Naive B cell (primary cell): Measurements from ENCODE around the gene JADE2. TPM values are rescaled to one million over a fixed set of nuclear protein-coding genes. Genes with fewer than 3 reads are reported as not detected.
A peak's percentile ranks its signal among the peaks of the same experiment; 100 is the strongest.

Source experiments
- ATAC-seq, 2 donors: fragments of 150-1000 bp; cut with Tn5 transposase; 2 replicates each; pipeline ENCODE4 v1.10.0; 2021; ENCODE audit warnings: low read depth in 2 of 2, mild to moderate bottlenecking in 2 of 2, moderate library complexity in 2 of 2
- DNase-seq: peaks from one replicate; pipeline ENCODE4 v3.0.0; 2022
- H3K27ac Mint-ChIP-seq, 6 donors: one replicate each; pipeline ENCODE4 v1.8.0; 2020 to 2022; ENCODE audit warnings: mild to moderate bottlenecking in 6 of 6, mixed read lengths in 6 of 6, moderate library complexity in 5 of 6, inconsistent platforms in 2 of 6
- H3K27me3 Mint-ChIP-seq, 3 donors: one replicate each; pipeline ENCODE4 v1.8.0; 2021 to 2022; ENCODE audit warnings: mixed read lengths in 3 of 3, mild to moderate bottlenecking in 1 of 3
- H3K36me3 Mint-ChIP-seq, 2 donors: one replicate each; pipeline ENCODE4 v1.8.0; 2020 to 2022; ENCODE audit warnings: mixed read lengths in 2 of 2, inconsistent platforms in 1 of 2, mild to moderate bottlenecking in 1 of 2
- H3K4me1 Mint-ChIP-seq, 3 donors: one replicate each; pipeline ENCODE4 v1.8.0; 2020 to 2022; ENCODE audit warnings: mixed read lengths in 3 of 3, inconsistent platforms in 1 of 3, mild to moderate bottlenecking in 1 of 3, moderate library complexity in 1 of 3
- H3K4me3 Mint-ChIP-seq, 8 donors: one replicate each; pipeline ENCODE4 v1.8.0; 2020 to 2022; ENCODE audit warnings: mild to moderate bottlenecking in 8 of 8, mixed read lengths in 8 of 8, moderate library complexity in 8 of 8, inconsistent platforms in 2 of 8
- H3K9me3 Mint-ChIP-seq, 7 donors: one replicate each; pipeline ENCODE4 v1.8.0; 2020 to 2022; ENCODE audit warnings: mixed read lengths in 7 of 7, mild to moderate bottlenecking in 5 of 7, inconsistent platforms in 2 of 7, moderate library complexity in 1 of 7
- polyA plus RNA-seq, 6 donors: library from polyadenylated mRNA; unstranded; fragments of 300-500 nt; fragmentation: Illumina TruSeq; gene quantifications; one replicate each; pipeline ENCODE4 v1.2.3, GENCODE V29; 2021; ENCODE audit warnings: low read depth in 6 of 6

Gene JADE2
- polyA plus RNA-seq, 6 donors from 2014 or later = 7.1 to 47.1 (median 27.1) TPM

- H3K4me1 Mint-ChIP-seq = peaks cover 25 to 27% (median 25%) of the 10 kb centered on the region in 3 donors
- H3K27me3 Mint-ChIP-seq = no peaks in the 10 kb centered on the region
- H3K27ac Mint-ChIP-seq = peak overlapping the region in 2 of 6 donors; percentile 26 to 72
- ATAC-seq (no peak), DNase-seq (no peak)
- peaks cover 0 to 2% (median 0%) of the 10 kb centered on the region in 7 donors for H3K9me3 Mint-ChIP-seq
- peaks cover 0 to 22% of the 10 kb centered on the region in 2 donors for H3K36me3 Mint-ChIP-seq
- H3K4me3 Mint-ChIP-seq = no peak overlapping the region
These were observed 41.3 kb downstream of the JADE2 start for GRCh38 chr5:134566741-134567221.

DNA sequence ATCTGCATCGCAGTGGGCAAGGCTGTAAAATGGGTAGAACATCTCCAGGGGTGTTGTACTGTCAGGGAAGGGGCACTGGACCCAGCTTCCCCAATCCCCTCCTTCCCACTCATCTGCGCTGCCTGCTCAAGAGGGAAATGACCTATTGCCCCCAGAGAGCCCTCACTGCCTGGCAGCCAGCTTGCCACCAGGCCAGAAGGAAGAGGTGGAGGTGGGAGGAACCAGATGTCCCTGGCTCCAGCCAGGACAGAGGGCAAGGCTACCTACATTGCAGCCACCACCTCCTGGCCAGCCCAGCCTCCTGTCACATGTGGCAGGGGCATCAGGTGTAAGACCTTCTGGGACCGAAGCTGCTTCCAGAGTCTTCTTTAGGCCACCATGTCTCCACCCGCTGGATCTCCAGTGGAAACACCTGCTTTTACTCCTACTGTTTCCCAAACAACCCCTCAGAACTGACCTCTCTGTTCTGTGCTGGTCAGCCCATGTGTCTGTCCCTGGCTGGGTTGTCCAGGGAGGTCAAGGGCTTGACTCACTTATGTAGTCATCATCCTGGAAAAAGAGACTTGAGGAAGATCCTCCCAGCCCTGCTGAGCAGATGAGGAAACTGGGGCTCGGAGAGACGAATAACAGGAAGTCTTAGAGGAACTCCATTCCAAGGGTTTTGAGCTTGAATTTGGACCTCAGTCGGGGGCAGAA, 42.3 kb downstream of the JADE2 start:
- H3K36me3 Mint-ChIP-seq = peaks cover 0 to 24% of the 10 kb centered on the region in 2 donors
- no peak overlapping the region for H3K4me3 Mint-ChIP-seq
- H3K27me3 Mint-ChIP-seq = no peaks in the 10 kb centered on the region
- no peak for DNase-seq
- H3K9me3 Mint-ChIP-seq = peaks cover 0 to 2% (median 0%) of the 10 kb centered on the region in 7 donors
- peaks cover 25 to 29% (median 27%) of the 10 kb centered on the region in 3 donors for H3K4me1 Mint-ChIP-seq
- H3K27ac Mint-ChIP-seq = peak overlapping the region in 5 of 6 donors; percentile 26 to 77 (median 50)
- no peak for ATAC-seq

- H3K27ac Mint-ChIP-seq = peak overlapping the region in 2 of 6 donors; percentile 12 to 26
- peaks cover 0 to 2% (median 0%) of the 10 kb centered on the region in 7 donors for H3K9me3 Mint-ChIP-seq
- peaks cover 0 to 27% of the 10 kb centered on the region in 2 donors for H3K36me3 Mint-ChIP-seq
- H3K4me1 Mint-ChIP-seq = peaks cover 28 to 32% (median 32%) of the 10 kb centered on the region in 3 donors
- DNase-seq = no peak
- no peak for ATAC-seq
- H3K4me3 Mint-ChIP-seq = no peak overlapping the region
- H3K27me3 Mint-ChIP-seq = no peaks in the 10 kb centered on the region
These were observed 42.8 kb downstream of the JADE2 start for GRCh38 chr5:134568337-134568700.

DNA sequence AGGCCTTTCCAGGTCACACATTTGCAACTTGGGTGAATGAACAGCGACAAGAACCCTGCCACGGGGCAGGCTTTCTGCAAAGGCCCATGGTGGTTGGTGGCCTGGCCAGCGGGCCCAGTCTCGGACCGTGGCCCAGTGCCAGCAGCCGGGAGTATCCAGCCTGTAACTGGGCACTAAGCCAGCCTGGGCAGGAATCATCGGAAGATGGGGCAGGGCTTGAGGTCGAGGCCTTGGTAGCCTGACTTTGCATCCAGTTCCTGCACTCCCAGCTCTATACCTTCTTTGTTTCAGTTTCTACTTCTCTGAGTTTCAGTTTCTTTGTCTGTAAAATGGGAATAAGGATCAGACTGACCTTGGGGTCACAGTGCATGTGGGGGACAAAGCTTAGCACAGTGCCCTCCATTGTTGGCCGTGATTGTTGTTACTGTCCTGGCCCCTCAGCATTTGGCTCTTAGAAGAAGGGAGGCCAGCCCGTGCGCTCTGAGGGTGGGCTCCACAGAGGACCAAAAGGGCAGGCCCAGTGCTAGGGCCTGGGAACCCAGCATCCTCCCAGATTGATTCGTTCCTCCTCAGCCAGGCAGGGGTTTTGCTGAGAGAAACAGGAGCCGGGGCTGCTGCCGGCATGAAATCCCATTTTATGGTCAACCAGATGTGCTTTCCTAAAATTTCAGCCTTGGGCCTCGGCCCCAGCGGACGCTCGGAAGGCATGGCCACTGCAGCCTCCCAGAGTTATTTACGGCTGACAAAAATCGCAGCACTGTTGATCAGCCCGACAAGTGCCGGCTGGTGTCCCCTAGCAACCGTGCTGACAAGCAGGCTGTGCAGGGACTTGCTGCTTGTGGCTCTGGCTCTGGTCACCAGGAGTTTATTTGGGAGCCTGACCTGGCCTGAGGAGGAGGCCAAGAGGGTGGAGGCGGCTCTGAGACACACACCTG, 43.6 kb downstream of the JADE2 start:
- H3K36me3 Mint-ChIP-seq = peaks cover 0 to 28% of the 10 kb centered on the region in 2 donors
- H3K9me3 Mint-ChIP-seq = peaks cover 0 to under 1% (median 0%) of the 10 kb centered on the region in 7 donors
- no peak overlapping the region for H3K4me3 Mint-ChIP-seq
- H3K27ac Mint-ChIP-seq = peak overlapping the region in 2 of 6 donors; percentile 63 to 76
- peaks cover 26 to 32% (median 32%) of the 10 kb centered on the region in 3 donors for H3K4me1 Mint-ChIP-seq
- no peaks in the 10 kb centered on the region for H3K27me3 Mint-ChIP-seq
- DNase-seq (no peak), ATAC-seq (no peak)

GRCh38 chr5:134569758-134570364, 44.4 kb downstream of the JADE2 start:
- Mint-ChIP-seq H3K27ac (peak overlapping the region; percentile 42 to 90 (median 78)), H3K4me3 (no peak overlapping the region), H3K9me3 (no peaks in the 10 kb centered on the region), H3K27me3 (no peaks in the 10 kb centered on the region), H3K36me3 (peaks cover 0 to 34% of the 10 kb centered on the region in 2 donors), H3K4me1 (peaks cover 32 to 36% (median 33%) of the 10 kb centered on the region in 3 donors)
- ATAC-seq (no peak), DNase-seq (no peak)

- Mint-ChIP-seq H3K27me3 (no peaks in the 10 kb centered on the region), H3K4me3 (peak overlapping the region in 1 of 8 donors; percentile 27), H3K9me3 (no peaks in the 10 kb centered on the region), H3K27ac (peak overlapping the region in 5 of 6 donors; percentile 24 to 90 (median 76)), H3K36me3 (peaks cover 5 to 39% of the 10 kb centered on the region in 2 donors), H3K4me1 (peaks cover 36 to 37% (median 37%) of the 10 kb centered on the region in 3 donors)
- DNase-seq = no peak
- no peak for ATAC-seq
These were observed 44.9 kb downstream of the JADE2 start for GRCh38 chr5:134570365-134570758.

DNA sequence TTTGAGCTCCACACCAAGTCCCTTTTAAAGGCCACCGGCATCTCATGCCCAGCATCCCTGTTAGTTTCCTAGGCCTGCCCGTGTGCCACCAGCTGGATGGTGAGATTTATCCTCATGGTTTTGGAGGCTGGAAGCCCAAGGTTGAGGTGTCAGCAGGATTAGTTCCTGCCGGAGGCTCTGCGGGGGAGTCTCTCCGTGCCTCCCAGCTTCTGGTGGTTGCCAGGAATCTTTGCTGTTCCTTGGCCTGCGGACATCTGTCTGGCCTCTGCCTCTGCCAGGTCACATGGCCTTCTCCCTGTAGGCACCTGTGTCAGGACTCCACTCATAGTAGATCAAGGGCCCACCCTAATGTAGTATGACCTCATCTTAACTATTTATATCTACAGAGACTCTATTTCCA, 45.4 kb downstream of the JADE2 start:
- ATAC-seq (no peak), DNase-seq (no peak)
- no peaks in the 10 kb centered on the region for H3K9me3 Mint-ChIP-seq
- no peaks in the 10 kb centered on the region for H3K27me3 Mint-ChIP-seq
- H3K4me3 Mint-ChIP-seq = no peak overlapping the region
- H3K36me3 Mint-ChIP-seq = peaks cover 6 to 40% of the 10 kb centered on the region in 2 donors
- H3K4me1 Mint-ChIP-seq = peaks cover 36 to 38% (median 38%) of the 10 kb centered on the region in 3 donors
- peak overlapping the region in 3 of 6 donors; percentile 42 to 88 (median 76) for H3K27ac Mint-ChIP-seq

- Mint-ChIP-seq H3K4me1 (peaks cover 38 to 43% (median 42%) of the 10 kb centered on the region in 3 donors), H3K9me3 (no peaks in the 10 kb centered on the region), H3K27me3 (no peaks in the 10 kb centered on the region), H3K36me3 (peaks cover 6 to 40% of the 10 kb centered on the region in 2 donors), H3K27ac (peak overlapping the region in 3 of 6 donors; percentile 66 to 91 (median 82)), H3K4me3 (no peak overlapping the region)
- ATAC-seq = no peak
- DNase-seq = no peak
These were observed 46.4 kb downstream of the JADE2 start for GRCh38 chr5:134571693-134572405.

- H3K4me1 Mint-ChIP-seq = peaks cover 44 to 46% (median 45%) of the 10 kb centered on the region in 3 donors
- ATAC-seq (no peak), DNase-seq (no peak)
These were observed 47.3 kb downstream of the JADE2 start for GRCh38 chr5:134572811-134573210.

DNA sequence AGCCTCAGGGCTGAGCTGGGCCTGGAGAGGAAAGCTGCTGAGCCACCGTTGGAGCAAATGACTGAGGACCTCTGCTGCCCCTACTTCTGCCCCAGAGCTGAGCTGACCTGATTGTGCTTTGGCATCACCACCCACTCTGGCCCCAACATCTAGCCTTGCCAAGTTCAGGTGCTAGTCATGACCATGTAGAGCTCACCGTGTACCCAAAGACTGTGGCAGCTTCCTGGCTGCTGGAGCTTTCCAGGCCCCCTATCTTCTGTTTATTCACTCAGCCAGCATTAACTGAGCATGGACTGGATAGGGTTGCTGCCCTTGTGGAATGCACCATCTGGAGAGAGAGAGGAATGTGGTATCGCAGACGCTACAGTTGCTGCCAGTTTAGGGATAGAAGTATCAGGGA, 49.1 kb downstream of the JADE2 start:
- DNase-seq = no peak
- no peaks in the 10 kb centered on the region for H3K27me3 Mint-ChIP-seq
- peaks cover 6 to 40% of the 10 kb centered on the region in 2 donors for H3K36me3 Mint-ChIP-seq
- H3K4me3 Mint-ChIP-seq = no peak overlapping the region
- H3K4me1 Mint-ChIP-seq = peaks cover 38 to 46% (median 38%) of the 10 kb centered on the region in 3 donors
- H3K27ac Mint-ChIP-seq = peak overlapping the region in 1 of 6 donors; percentile 51
- no peak for ATAC-seq
- H3K9me3 Mint-ChIP-seq = no peaks in the 10 kb centered on the region

More at GRCh38 chr5:134572811-134573210, 47.3 kb downstream of the JADE2 start:
- H3K36me3 Mint-ChIP-seq = peaks cover 6 to 40% of the 10 kb centered on the region in 2 donors
- no peak overlapping the region for H3K4me3 Mint-ChIP-seq
- H3K27ac Mint-ChIP-seq = peak overlapping the region in 2 of 6 donors; percentile 47 to 66
- H3K27me3 Mint-ChIP-seq = no peaks in the 10 kb centered on the region
- no peaks in the 10 kb centered on the region for H3K9me3 Mint-ChIP-seq

- ATAC-seq (no peak), DNase-seq (no peak)
- Mint-ChIP-seq H3K27ac (peak overlapping the region in 3 of 6 donors; percentile 14 to 54 (median 22)), H3K9me3 (no peaks in the 10 kb centered on the region), H3K27me3 (no peaks in the 10 kb centered on the region), H3K4me3 (no peak overlapping the region), H3K4me1 (peaks cover 30 to 39% (median 30%) of the 10 kb centered on the region in 3 donors), H3K36me3 (peaks cover 6 to 34% of the 10 kb centered on the region in 2 donors)
These were observed 49.8 kb downstream of the JADE2 start for GRCh38 chr5:134575316-134575715.

DNA sequence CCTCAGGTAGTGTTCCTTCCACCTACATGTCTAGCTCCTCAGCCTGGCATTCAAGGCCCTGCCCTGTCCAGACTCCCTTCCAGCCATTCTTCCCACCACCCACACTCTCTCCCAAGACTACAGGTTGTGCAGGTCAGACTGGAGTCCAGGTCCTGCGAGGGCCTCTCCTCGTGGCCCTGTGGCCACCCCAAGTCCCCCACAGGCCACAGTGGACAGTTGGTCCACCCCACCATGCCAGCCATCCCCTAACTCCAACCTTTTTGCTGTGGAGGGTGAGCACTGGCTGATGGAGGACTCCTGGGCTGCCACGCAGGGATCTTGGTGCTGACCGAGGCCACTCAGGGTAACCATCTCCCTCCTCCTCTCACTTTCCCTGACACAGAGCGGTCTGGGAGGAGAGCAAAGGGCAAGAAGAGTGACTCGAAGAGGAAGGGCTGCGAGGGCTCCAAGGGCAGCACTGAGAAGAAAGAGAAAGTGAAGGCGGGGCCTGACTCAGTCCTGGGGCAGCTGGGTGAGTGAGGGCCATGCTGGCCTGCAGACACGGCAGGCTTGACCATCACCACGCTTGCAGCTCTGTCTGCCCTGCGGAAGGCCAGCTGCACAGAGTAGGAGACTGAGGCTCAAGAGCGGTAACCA, 51.0 kb downstream of the JADE2 start:
- Mint-ChIP-seq H3K9me3 (no peaks in the 10 kb centered on the region), H3K27ac (peak overlapping the region in 4 of 6 donors; percentile 27 to 82 (median 52)), H3K4me1 (peaks cover 26 to 32% (median 28%) of the 10 kb centered on the region in 3 donors), H3K4me3 (peak overlapping the region in 1 of 8 donors; percentile 19), H3K27me3 (no peaks in the 10 kb centered on the region), H3K36me3 (peaks cover 6 to 27% of the 10 kb centered on the region in 2 donors)
- DNase-seq = no peak
- no peak for ATAC-seq
